ENCODE results near the gene CACNB2. TPM values are rescaled to one million over a fixed set of nuclear protein-coding genes. Genes with fewer than 3 reads are reported as not detected.

The CACNB2 gene
- polyA plus RNA-seq, 1 of the 3 experiments (the other 2 are of a cell fraction), result 0.74 TPM

DNA sequence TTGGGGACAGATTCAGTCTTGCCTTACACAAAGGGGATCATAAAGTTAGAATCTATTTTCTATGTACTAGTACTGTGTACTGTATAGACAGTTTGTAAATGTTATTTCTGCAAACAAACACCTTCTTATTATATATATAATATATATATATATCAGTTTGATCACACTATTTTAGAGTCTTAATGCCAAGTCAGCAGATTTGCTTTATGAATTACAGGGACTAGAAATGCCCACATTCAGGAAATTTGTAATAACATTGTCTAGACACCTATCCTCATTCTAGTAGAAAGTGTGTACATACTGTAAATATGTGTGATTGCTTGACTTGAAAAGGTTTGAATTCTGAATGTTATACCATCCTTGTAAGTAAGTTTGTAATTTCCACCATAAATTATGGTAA, 400.0 kb downstream of the CACNB2 start:
- H3K79me2 ChIP-seq (ENCODE audit: insufficient read depth), result no peaks in the 10 kb centered on the region
- no peak overlapping the region for H3K4me2 ChIP-seq
- peaks cover 7 to 31% of the 10 kb centered on the region in 2 experiments for H3K36me3 ChIP-seq (replicated peaks in 1 of 2; ENCODE audit: control insufficient read depth in 1 of 2, insufficient read depth in 2 of 2, low read length in 1 of 2)
- H3K27ac ChIP-seq (ENCODE audit: low read depth in 2 of 2, low read length in 1 of 2), result no peak overlapping the region
- no peaks in the 10 kb centered on the region for H4K20me1 ChIP-seq (ENCODE audit: insufficient read depth)
- TF ChIP-seq EP300 (IDR thresholded peaks at IDR 0.05; ENCODE audit: borderline replicate concordance in 1 of 2, low read depth in 1 of 2, low read length in 1 of 2) (no peak), CHD2 (IDR thresholded peaks at IDR 0.05; ENCODE audit: low read length, partially characterized antibody) (no peak), TEAD4 (IDR thresholded peaks at IDR 0.05; ENCODE audit: borderline replicate concordance, insufficient read depth) (no peak)
- TF ChIP-seq, protein P1, sequence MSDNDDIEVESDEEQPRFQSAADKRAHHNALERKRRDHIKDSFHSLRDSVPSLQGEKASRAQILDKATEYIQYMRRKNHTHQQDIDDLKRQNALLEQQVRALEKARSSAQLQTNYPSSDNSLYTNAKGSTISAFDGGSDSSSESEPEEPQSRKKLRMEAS (IDR thresholded peaks at IDR 0.05; ENCODE audit: low read depth), result no peak
- TF ChIP-seq, protein P2, sequence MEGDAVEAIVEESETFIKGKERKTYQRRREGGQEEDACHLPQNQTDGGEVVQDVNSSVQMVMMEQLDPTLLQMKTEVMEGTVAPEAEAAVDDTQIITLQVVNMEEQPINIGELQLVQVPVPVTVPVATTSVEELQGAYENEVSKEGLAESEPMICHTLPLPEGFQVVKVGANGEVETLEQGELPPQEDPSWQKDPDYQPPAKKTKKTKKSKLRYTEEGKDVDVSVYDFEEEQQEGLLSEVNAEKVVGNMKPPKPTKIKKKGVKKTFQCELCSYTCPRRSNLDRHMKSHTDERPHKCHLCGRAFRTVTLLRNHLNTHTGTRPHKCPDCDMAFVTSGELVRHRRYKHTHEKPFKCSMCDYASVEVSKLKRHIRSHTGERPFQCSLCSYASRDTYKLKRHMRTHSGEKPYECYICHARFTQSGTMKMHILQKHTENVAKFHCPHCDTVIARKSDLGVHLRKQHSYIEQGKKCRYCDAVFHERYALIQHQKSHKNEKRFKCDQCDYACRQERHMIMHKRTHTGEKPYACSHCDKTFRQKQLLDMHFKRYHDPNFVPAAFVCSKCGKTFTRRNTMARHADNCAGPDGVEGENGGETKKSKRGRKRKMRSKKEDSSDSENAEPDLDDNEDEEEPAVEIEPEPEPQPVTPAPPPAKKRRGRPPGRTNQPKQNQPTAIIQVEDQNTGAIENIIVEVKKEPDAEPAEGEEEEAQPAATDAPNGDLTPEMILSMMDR (IDR thresholded peaks at IDR 0.05), result no peak
- TF ChIP-seq, protein P3, sequence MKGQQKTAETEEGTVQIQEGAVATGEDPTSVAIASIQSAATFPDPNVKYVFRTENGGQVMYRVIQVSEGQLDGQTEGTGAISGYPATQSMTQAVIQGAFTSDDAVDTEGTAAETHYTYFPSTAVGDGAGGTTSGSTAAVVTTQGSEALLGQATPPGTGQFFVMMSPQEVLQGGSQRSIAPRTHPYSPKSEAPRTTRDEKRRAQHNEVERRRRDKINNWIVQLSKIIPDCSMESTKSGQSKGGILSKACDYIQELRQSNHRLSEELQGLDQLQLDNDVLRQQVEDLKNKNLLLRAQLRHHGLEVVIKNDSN (IDR thresholded peaks at IDR 0.05; ENCODE audit: borderline replicate concordance, low read depth), result no peak
- TF ChIP-seq, protein P4, sequence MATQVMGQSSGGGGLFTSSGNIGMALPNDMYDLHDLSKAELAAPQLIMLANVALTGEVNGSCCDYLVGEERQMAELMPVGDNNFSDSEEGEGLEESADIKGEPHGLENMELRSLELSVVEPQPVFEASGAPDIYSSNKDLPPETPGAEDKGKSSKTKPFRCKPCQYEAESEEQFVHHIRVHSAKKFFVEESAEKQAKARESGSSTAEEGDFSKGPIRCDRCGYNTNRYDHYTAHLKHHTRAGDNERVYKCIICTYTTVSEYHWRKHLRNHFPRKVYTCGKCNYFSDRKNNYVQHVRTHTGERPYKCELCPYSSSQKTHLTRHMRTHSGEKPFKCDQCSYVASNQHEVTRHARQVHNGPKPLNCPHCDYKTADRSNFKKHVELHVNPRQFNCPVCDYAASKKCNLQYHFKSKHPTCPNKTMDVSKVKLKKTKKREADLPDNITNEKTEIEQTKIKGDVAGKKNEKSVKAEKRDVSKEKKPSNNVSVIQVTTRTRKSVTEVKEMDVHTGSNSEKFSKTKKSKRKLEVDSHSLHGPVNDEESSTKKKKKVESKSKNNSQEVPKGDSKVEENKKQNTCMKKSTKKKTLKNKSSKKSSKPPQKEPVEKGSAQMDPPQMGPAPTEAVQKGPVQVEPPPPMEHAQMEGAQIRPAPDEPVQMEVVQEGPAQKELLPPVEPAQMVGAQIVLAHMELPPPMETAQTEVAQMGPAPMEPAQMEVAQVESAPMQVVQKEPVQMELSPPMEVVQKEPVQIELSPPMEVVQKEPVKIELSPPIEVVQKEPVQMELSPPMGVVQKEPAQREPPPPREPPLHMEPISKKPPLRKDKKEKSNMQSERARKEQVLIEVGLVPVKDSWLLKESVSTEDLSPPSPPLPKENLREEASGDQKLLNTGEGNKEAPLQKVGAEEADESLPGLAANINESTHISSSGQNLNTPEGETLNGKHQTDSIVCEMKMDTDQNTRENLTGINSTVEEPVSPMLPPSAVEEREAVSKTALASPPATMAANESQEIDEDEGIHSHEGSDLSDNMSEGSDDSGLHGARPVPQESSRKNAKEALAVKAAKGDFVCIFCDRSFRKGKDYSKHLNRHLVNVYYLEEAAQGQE (IDR thresholded peaks at IDR 0.05; ENCODE audit: low read depth, low read length), result no peak
- H3F3A ChIP-seq (replicated peaks; ENCODE audit: insufficient read depth), result peaks cover 4% of the 10 kb centered on the region
- no peaks in the 10 kb centered on the region; a peak in 1 of 4 replicates for H3K4me1 ChIP-seq (ENCODE audit: control insufficient read depth in 1 of 2, insufficient read depth in 2 of 2, low read depth in 1 of 2, low read length in 1 of 2)
- no peaks in the 10 kb centered on the region for H3K27me3 ChIP-seq (ENCODE audit: insufficient read depth)
- CTCF ChIA-PET, result no interaction called here
- POLR2A ChIA-PET, result no interaction called here
- H3K4me3 ChIP-seq (ENCODE audit: low read depth in 2 of 2, low read length in 1 of 2), result no peak overlapping the region
- H2AFZ ChIP-seq (ENCODE audit: low read depth), result no peak overlapping the region
- H3K9me3 ChIP-seq, result no peaks in the 10 kb centered on the region
- no peaks in the 10 kb centered on the region for H3K9me2 ChIP-seq
- DNase-seq, result no peak
- no peak overlapping the region for H3K9ac ChIP-seq

DNA sequence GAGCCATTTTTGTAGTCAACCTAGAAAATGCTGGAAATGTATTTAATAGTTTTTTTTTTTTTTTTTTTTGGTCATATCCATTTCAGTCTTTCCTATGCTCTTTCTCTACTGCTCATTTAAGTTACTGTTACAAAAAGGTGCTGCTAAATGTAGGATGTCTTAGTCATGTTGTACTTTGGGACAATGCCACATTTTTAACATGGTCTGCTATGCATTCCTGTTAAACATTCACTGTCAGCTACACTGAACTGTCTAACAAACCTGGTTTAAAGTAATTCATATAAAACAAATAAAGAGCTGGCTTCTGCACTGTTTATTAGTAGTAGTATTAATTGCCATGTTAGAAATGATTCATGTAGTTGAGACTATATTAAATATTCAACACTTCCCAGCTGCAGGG, 402.6 kb downstream of the CACNB2 start:
- ChIA-PET POLR2A (no interaction called here), CTCF (interaction anchor here (0.9 to 1.3 kb wide), 3 partner anchors 9 to 58 kb away, joined by 3 read pairs; no protein-coding TSS in a partner anchor)
- H3K4me1 ChIP-seq (ENCODE audit: control insufficient read depth in 1 of 2, insufficient read depth in 2 of 2, low read depth in 1 of 2, low read length in 1 of 2), result peaks cover 0 to 2% of the 10 kb centered on the region in 2 experiments; a peak in 2 of 4 replicates
- H3K36me3 ChIP-seq (replicated peaks in 1 of 2; ENCODE audit: control insufficient read depth in 1 of 2, insufficient read depth in 2 of 2, low read length in 1 of 2), result peaks cover 7 to 41% of the 10 kb centered on the region in 2 experiments
- TF ChIP-seq POLR2AphosphoS5 (IDR thresholded peaks at IDR 0.05; ENCODE audit: low read depth, low read length), result no peak
- no peak for TF ChIP-seq FOSL2 (IDR thresholded peaks at IDR 0.05; ENCODE audit: borderline replicate concordance, low read depth)
- TF ChIP-seq YY1 (IDR thresholded peaks at IDR 0.05; ENCODE audit: low read depth), result no peak
- no peak for TF ChIP-seq TEAD4 (IDR thresholded peaks at IDR 0.05; ENCODE audit: borderline replicate concordance, insufficient read depth)
- peak; percentile 14; the same call in 1 of the 2 replicates for TF ChIP-seq TCF12 (IDR thresholded peaks at IDR 0.05)
- TF ChIP-seq, protein P2 (IDR thresholded peaks at IDR 0.05), result no peak
- TF ChIP-seq ELF1 (IDR thresholded peaks at IDR 0.05), result no peak
- TF ChIP-seq RCOR1 (IDR thresholded peaks at IDR 0.05; ENCODE audit: low read length), result no peak
- no peak for DNase-seq
- peaks cover 4% of the 10 kb centered on the region for H3F3A ChIP-seq (replicated peaks; ENCODE audit: insufficient read depth)
- no peak overlapping the region for H3K4me3 ChIP-seq (ENCODE audit: low read depth in 2 of 2, low read length in 1 of 2)
- H3K79me2 ChIP-seq (ENCODE audit: insufficient read depth), result no peaks in the 10 kb centered on the region
- no peaks in the 10 kb centered on the region for H3K27me3 ChIP-seq (ENCODE audit: insufficient read depth)
- no peaks in the 10 kb centered on the region for H3K9me2 ChIP-seq
- no peak overlapping the region for H3K4me2 ChIP-seq
- no peaks in the 10 kb centered on the region for H3K9me3 ChIP-seq
- no peak overlapping the region for H3K9ac ChIP-seq
- no peak overlapping the region for H3K27ac ChIP-seq (ENCODE audit: low read depth in 2 of 2, low read length in 1 of 2)
- no peaks in the 10 kb centered on the region for H4K20me1 ChIP-seq (ENCODE audit: insufficient read depth)
- no peak overlapping the region for H2AFZ ChIP-seq (ENCODE audit: low read depth)
